ENCODE results near the gene CTBP2. TPM values are rescaled to one million over a fixed set of nuclear protein-coding genes. Genes with fewer than 3 reads are reported as not detected.

Gene CTBP2
- total RNA-seq, 1 experiment from 2014 or later: 191 TPM

GRCh38 chr10:125130260-125130659 lies 30.1 kb downstream of the CTBP2 start (continued):
- TF ChIP-seq, protein P1, sequence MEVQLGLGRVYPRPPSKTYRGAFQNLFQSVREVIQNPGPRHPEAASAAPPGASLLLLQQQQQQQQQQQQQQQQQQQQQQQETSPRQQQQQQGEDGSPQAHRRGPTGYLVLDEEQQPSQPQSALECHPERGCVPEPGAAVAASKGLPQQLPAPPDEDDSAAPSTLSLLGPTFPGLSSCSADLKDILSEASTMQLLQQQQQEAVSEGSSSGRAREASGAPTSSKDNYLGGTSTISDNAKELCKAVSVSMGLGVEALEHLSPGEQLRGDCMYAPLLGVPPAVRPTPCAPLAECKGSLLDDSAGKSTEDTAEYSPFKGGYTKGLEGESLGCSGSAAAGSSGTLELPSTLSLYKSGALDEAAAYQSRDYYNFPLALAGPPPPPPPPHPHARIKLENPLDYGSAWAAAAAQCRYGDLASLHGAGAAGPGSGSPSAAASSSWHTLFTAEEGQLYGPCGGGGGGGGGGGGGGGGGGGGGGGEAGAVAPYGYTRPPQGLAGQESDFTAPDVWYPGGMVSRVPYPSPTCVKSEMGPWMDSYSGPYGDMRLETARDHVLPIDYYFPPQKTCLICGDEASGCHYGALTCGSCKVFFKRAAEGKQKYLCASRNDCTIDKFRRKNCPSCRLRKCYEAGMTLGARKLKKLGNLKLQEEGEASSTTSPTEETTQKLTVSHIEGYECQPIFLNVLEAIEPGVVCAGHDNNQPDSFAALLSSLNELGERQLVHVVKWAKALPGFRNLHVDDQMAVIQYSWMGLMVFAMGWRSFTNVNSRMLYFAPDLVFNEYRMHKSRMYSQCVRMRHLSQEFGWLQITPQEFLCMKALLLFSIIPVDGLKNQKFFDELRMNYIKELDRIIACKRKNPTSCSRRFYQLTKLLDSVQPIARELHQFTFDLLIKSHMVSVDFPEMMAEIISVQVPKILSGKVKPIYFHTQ (CRISPR knock-in tag; IDR thresholded peaks at IDR 0.05): no peak
- TF ChIP-seq ZNF317 (CRISPR knock-in tag; IDR thresholded peaks at IDR 0.05; ENCODE audit: borderline replicate concordance, low read depth) (no peak), OVOL2 (CRISPR knock-in tag; IDR thresholded peaks at IDR 0.05; ENCODE audit: borderline replicate concordance) (no peak)
- TF ChIP-seq, protein P2, sequence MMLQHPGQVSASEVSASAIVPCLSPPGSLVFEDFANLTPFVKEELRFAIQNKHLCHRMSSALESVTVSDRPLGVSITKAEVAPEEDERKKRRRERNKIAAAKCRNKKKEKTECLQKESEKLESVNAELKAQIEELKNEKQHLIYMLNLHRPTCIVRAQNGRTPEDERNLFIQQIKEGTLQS (CRISPR knock-in tag; conservative IDR thresholded peaks at IDR 0.05): no peak

GRCh38 chr10:125129076-125129458 lies 31.3 kb downstream of the CTBP2 start:
- peaks cover 60% of the 10 kb centered on the region for H3K36me3 Mint-ChIP-seq
- H3K27me3 Mint-ChIP-seq (ENCODE audit: low read depth): no peaks in the 10 kb centered on the region
- H3K4me1 Mint-ChIP-seq: peaks cover 94% of the 10 kb centered on the region
- DNase-seq (ENCODE audit: low spot score) (no peak), ATAC-seq (no peak)
- CTCF ChIA-PET: interaction anchor here (1.3 kb wide), 1 partner anchor 393 kb away, joined by 3 read pairs; no protein-coding TSS in a partner anchor
- TF ChIP-seq SMAD4 (CRISPR knock-in tag; IDR thresholded peaks at IDR 0.05) (no peak), KAT7 (CRISPR knock-in tag; IDR thresholded peaks at IDR 0.05; ENCODE audit: borderline replicate concordance) (no peak)
- H3K4me3 Mint-ChIP-seq: no peak overlapping the region
- peak overlapping the region; percentile 83 for H3K27ac Mint-ChIP-seq
- POLR2A ChIA-PET: no interaction called here
- no peaks in the 10 kb centered on the region for H3K9me3 Mint-ChIP-seq

- POLR2A ChIA-PET: no interaction called here
- TF ChIP-seq ZNF671 (CRISPR knock-in tag; IDR thresholded peaks at IDR 0.05) (no peak), TCF7 (CRISPR knock-in tag; IDR thresholded peaks at IDR 0.05; ENCODE audit: low read depth) (no peak), ZNF416 (CRISPR knock-in tag; IDR thresholded peaks at IDR 0.05) (no peak), ZNF138 (CRISPR knock-in tag; conservative IDR thresholded peaks at IDR 0.05) (no peak), EMX1 (CRISPR knock-in tag; IDR thresholded peaks at IDR 0.05) (no peak), CBFB (CRISPR knock-in tag; IDR thresholded peaks at IDR 0.05; ENCODE audit: low read depth) (no peak), FOXJ3 (CRISPR knock-in tag; IDR thresholded peaks at IDR 0.05; ENCODE audit: borderline replicate concordance) (no peak)
- TF ChIP-seq, protein P3, sequence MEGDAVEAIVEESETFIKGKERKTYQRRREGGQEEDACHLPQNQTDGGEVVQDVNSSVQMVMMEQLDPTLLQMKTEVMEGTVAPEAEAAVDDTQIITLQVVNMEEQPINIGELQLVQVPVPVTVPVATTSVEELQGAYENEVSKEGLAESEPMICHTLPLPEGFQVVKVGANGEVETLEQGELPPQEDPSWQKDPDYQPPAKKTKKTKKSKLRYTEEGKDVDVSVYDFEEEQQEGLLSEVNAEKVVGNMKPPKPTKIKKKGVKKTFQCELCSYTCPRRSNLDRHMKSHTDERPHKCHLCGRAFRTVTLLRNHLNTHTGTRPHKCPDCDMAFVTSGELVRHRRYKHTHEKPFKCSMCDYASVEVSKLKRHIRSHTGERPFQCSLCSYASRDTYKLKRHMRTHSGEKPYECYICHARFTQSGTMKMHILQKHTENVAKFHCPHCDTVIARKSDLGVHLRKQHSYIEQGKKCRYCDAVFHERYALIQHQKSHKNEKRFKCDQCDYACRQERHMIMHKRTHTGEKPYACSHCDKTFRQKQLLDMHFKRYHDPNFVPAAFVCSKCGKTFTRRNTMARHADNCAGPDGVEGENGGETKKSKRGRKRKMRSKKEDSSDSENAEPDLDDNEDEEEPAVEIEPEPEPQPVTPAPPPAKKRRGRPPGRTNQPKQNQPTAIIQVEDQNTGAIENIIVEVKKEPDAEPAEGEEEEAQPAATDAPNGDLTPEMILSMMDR (IDR thresholded peaks at IDR 0.05): no peak
- TF ChIP-seq, protein P4, sequence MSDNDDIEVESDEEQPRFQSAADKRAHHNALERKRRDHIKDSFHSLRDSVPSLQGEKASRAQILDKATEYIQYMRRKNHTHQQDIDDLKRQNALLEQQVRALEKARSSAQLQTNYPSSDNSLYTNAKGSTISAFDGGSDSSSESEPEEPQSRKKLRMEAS (CRISPR knock-in tag; IDR thresholded peaks at IDR 0.05): no peak
These were observed 31.8 kb downstream of the CTBP2 start for GRCh38 chr10:125128397-125129075.

DNA sequence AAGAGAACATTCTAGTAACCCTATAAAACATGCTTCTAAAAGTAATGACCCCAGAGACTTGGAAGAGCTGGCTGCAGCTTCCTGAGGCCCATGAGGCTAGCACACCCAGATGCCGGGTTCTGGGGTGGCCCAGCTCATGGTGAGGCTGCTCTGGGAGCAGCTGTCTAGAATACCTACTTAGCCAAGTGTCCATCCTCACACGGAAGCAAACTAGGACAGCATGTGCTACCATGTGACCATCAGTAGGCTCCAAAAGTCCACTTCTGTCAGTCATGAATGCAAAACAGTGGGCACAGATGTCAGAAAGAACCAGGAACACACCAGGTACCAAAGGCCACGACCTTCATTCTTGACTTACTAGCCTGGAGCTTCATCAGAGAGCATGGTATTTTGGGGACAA lies 32.4 kb downstream of the CTBP2 start:
- peak overlapping the region; percentile 59 for H3K27ac Mint-ChIP-seq
- ChIA-PET CTCF (interaction anchor here (0.6 to 1.3 kb wide), 2 partner anchors 80 to 394 kb away, joined by 3 read pairs; no protein-coding TSS in a partner anchor), POLR2A (no interaction called here)
- no peaks in the 10 kb centered on the region for H3K9me3 Mint-ChIP-seq
- H3K4me1 Mint-ChIP-seq: peaks cover 92% of the 10 kb centered on the region
- ATAC-seq (no peak), DNase-seq (ENCODE audit: low spot score) (no peak)
- no peak overlapping the region for H3K4me3 Mint-ChIP-seq
- no peaks in the 10 kb centered on the region for H3K27me3 Mint-ChIP-seq (ENCODE audit: low read depth)
- TF ChIP-seq FOXK1 (CRISPR knock-in tag; IDR thresholded peaks at IDR 0.05): no peak
- TF ChIP-seq SP1 (CRISPR knock-in tag; conservative IDR thresholded peaks at IDR 0.05): no peak
- TF ChIP-seq, protein P5, sequence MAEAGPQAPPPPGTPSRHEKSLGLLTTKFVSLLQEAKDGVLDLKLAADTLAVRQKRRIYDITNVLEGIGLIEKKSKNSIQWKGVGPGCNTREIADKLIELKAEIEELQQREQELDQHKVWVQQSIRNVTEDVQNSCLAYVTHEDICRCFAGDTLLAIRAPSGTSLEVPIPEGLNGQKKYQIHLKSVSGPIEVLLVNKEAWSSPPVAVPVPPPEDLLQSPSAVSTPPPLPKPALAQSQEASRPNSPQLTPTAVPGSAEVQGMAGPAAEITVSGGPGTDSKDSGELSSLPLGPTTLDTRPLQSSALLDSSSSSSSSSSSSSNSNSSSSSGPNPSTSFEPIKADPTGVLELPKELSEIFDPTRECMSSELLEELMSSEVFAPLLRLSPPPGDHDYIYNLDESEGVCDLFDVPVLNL (CRISPR knock-in tag; IDR thresholded peaks at IDR 0.05; ENCODE audit: borderline replicate concordance, low read depth): no peak
- TF ChIP-seq, protein P6, sequence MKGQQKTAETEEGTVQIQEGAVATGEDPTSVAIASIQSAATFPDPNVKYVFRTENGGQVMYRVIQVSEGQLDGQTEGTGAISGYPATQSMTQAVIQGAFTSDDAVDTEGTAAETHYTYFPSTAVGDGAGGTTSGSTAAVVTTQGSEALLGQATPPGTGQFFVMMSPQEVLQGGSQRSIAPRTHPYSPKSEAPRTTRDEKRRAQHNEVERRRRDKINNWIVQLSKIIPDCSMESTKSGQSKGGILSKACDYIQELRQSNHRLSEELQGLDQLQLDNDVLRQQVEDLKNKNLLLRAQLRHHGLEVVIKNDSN (CRISPR knock-in tag; IDR thresholded peaks at IDR 0.05): no peak
- H3K36me3 Mint-ChIP-seq: peaks cover 54% of the 10 kb centered on the region

More at GRCh38 chr10:125128397-125129075, 31.8 kb downstream of the CTBP2 start:
- no peak for DNase-seq (ENCODE audit: low spot score)
- CTCF ChIA-PET: interaction anchor here (0.6 to 1.3 kb wide), 2 partner anchors 80 to 394 kb away, joined by 3 read pairs; no protein-coding TSS in a partner anchor
- ATAC-seq: no peak
- Mint-ChIP-seq H3K27ac (peak overlapping the region; percentile 60), H3K36me3 (peaks cover 58% of the 10 kb centered on the region), H3K4me3 (no peak overlapping the region), H3K9me3 (no peaks in the 10 kb centered on the region), H3K27me3 (ENCODE audit: low read depth) (no peaks in the 10 kb centered on the region), H3K4me1 (peaks cover 94% of the 10 kb centered on the region)

Measured in WTC11 (cell line).